ENCODE measurements around the gene CERS4. TPM values are rescaled to one million over a fixed set of nuclear protein-coding genes. Genes with fewer than 3 reads are reported as not detected.

The CERS4 gene
- total and polyA plus RNA-seq, 10 of the 15 experiments (the other 5 are each of a cell fraction or from before 2014, with no cell fraction given), result 0.34 to 62.1 (median 20.7) TPM

- no peak for TF ChIP-seq RB1 (IDR thresholded peaks at IDR 0.05; ENCODE audit: borderline replicate concordance)
- TF ChIP-seq FOXM1 (IDR thresholded peaks at IDR 0.05; ENCODE audit: low read depth, low read length), result no peak
- no peak for TF ChIP-seq YY1 (IDR thresholded peaks at IDR 0.05; ENCODE audit: low read depth, low read length)
Measured at GRCh38 chr19:8163759-8164158, 45.4 kb upstream of the CERS4 start (continued).

DNA sequence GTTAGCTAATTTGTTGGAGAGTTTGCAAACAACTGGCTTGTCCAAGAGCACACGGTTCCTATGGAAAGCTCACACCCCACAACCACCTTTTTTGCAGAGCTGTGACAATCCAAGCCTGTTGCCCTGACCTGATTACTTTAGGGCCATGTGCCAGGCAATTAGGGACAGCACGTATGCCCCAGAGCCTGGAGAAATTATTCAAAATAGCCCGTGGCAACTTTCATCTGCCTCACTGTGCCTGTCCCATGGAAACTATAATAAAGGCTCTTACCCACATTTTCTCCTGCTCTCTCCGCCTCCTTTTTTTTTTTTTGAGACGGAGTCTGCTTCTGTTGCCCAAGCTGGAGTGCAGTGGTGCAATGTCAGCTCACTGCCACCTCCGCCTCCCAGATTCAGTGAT, 41.2 kb upstream of the CERS4 start:
- no peak for FAIRE-seq
- Histone ChIP-seq H3K9ac (ENCODE audit: control insufficient read depth, insufficient read depth, low read length) (no peak overlapping the region), H3K27me3 (replicated peaks in 1 of 2; ENCODE audit: control insufficient read depth in 2 of 2, insufficient read depth in 2 of 2, low read length in 1 of 2) (no peaks in the 10 kb centered on the region), H3K4me3 (no peak overlapping the region), H3K36me3 (ENCODE audit: control insufficient read depth in 2 of 2, insufficient read depth in 2 of 2, low read length in 1 of 2) (no peaks in the 10 kb centered on the region), H3K4me1 (ENCODE audit: control insufficient read depth, insufficient read depth, low read length) (no peaks in the 10 kb centered on the region), H3K4me2 (ENCODE audit: control insufficient read depth, insufficient read depth) (no peak overlapping the region), H2AFZ (ENCODE audit: control insufficient read depth, low read depth, low read length) (no peak overlapping the region), H3K9me3 (replicated peaks; ENCODE audit: control insufficient read depth, insufficient read depth, low read length) (no peaks in the 10 kb centered on the region), H3K27ac (ENCODE audit: control insufficient read depth, insufficient read depth) (no peak overlapping the region), H3K79me2 (ENCODE audit: control insufficient read depth, insufficient read depth, low read length) (no peaks in the 10 kb centered on the region), H4K20me1 (ENCODE audit: control insufficient read depth, insufficient read depth) (no peaks in the 10 kb centered on the region)
- 41% methylated on average over 4 of the region's 6 CpGs for WGBS (ENCODE audit: insufficient coverage, insufficient replicate concordance, low lambda C conversion rate, missing lambda C conversion rate)
- no peak for ATAC-seq
- CTCF ChIA-PET, result no interaction called here
- in situ Hi-C loops (cut with MboI) (no loop called here), intact Hi-C loops (cut with micrococcal nuclease; ENCODE audit: unreplicated experiment) (no loop called here)
- POLR2A ChIA-PET, result no interaction called here
- no peak for DNase-seq (ENCODE audit: low read depth, low spot score)
- RAD21 ChIA-PET (ENCODE audit: unreplicated experiment), result no interaction called here
- TF ChIP-seq TAF1 (IDR thresholded peaks at IDR 0.05; ENCODE audit: borderline replicate concordance, low read depth, low read length) (no peak), EZH2 (IDR thresholded peaks at IDR 0.05; ENCODE audit: borderline replicate concordance, control insufficient read depth, low read depth, low read length) (no peak), POLR2A (IDR thresholded peaks at IDR 0.05; ENCODE audit: low read depth, low read length) (no peak), ZNF217 (IDR thresholded peaks at IDR 0.05) (no peak), SMAD5 (IDR thresholded peaks at IDR 0.05; ENCODE audit: low read depth) (no peak), MEF2B (IDR thresholded peaks at IDR 0.05; ENCODE audit: partially characterized antibody, poor library complexity, severe bottlenecking) (no peak), RCOR1 (conservative IDR thresholded peaks at IDR 0.05; ENCODE audit: low read depth, low read length) (no peak), POU2F2 (IDR thresholded peaks at IDR 0.05; ENCODE audit: borderline replicate concordance, low read depth, low read length) (no peak), BMI1 (IDR thresholded peaks at IDR 0.05; ENCODE audit: borderline replicate concordance) (no peak), STAT3 (IDR thresholded peaks at IDR 0.05; ENCODE audit: low read depth, low read length) (no peak), ZZZ3 (IDR thresholded peaks at IDR 0.05; ENCODE audit: control insufficient read depth, insufficient read length, low read depth) (no peak), STAT1 (conservative IDR thresholded peaks at IDR 0.05) (no peak)
- SMC1A ChIA-PET (ENCODE audit: uncharacterized antibody, unreplicated experiment), result interaction anchor here (1.0 kb wide), 1 partner anchor 9 kb away, joined by 3 read pairs; no protein-coding TSS in a partner anchor
- no TSS peak for BruUV-seq (replicated peaks)
